PC-9 (cell line): ENCODE results near the gene SLC22A31. TPM values are rescaled to one million over a fixed set of nuclear protein-coding genes. Genes with fewer than 3 reads are reported as not detected.

Experiments used
- BruUV-seq: library from RNA; stranded (reverse); fragments of 400-500 nt; replicated peaks from 2 replicates; lab custom pipeline; 2021; lab: Mats Ljungman, UMichigan
- CTCF ChIA-PET: fragments of 300-600 bp; sonication (Branson Sonifier 250); formaldehyde crosslinking; loops from one replicate; lab custom pipeline; 2022; ENCODE audit warnings: antibody characterized with exemption; lab: Charles Lee
- POLR2A ChIA-PET: fragments of 300-600 bp; sonication (Branson Sonifier 250); formaldehyde crosslinking; loops from one replicate; lab custom pipeline; 2022; ENCODE audit warnings: antibody characterized with exemption; ENCODE audit not compliant: unreplicated experiment; lab: Charles Lee
- DNase-seq, 2 experiments: peaks; one replicate each; pipeline versions ENCODE4 v3.0.0 to v3.0.0-alpha.2; 2015 to 2022; ENCODE audit warnings: mixed read lengths in 1 of 2
- H2AFZ ChIP-seq: fragments of 200-600 bp; sonication (generic); 2 replicates; pipeline ENCODE4 v1.8.1; 2017; ENCODE audit warnings: antibody characterized with exemption
- H3F3A ChIP-seq: fragments of 200-600 bp; sonication (generic); 2 replicates; pipeline ENCODE4 v1.8.1; 2017; ENCODE audit warnings: antibody characterized with exemption, mild to moderate bottlenecking, low read depth; ENCODE audit not compliant: insufficient read depth
- H3K27ac ChIP-seq: fragments of 200-600 bp; sonication (generic); 2 replicates; pipeline ENCODE4 v1.6.1; 2016; ENCODE audit warnings: mixed run types
- H3K27me3 ChIP-seq: fragments of 200-600 bp; sonication (generic); 2 replicates; pipeline ENCODE4 v1.6.1; 2016; ENCODE audit warnings: low read depth, mixed run types; ENCODE audit not compliant: insufficient read depth
- H3K36me3 ChIP-seq: fragments of 200-600 bp; sonication (generic); 2 replicates; pipeline ENCODE4 v1.6.1; 2016; ENCODE audit warnings: low read depth, mixed run types
- H3K4me1 ChIP-seq: fragments of 200-600 bp; sonication (generic); replicated peaks from 2 replicates; pipeline ENCODE4 v1.6.1; 2016; ENCODE audit warnings: mixed run types; ENCODE audit not compliant: insufficient read depth
- H3K4me2 ChIP-seq: fragments of 200-600 bp; sonication (generic); 2 replicates; pipeline ENCODE4 v1.6.1; 2017; ENCODE audit warnings: mixed run types
- H3K4me3 ChIP-seq: fragments of 200-600 bp; sonication (generic); 2 replicates; pipeline ENCODE4 v1.6.1; 2016; ENCODE audit warnings: mixed run types
- H3K79me2 ChIP-seq: fragments of 200-600 bp; sonication (generic); 2 replicates; pipeline ENCODE4 v1.6.1; 2017; ENCODE audit warnings: low read depth, mixed run types
- H3K9me2 ChIP-seq: fragments of 200-600 bp; sonication (generic); 2 replicates; pipeline ENCODE4 v1.8.1; 2017; ENCODE audit warnings: mild to moderate bottlenecking; ENCODE audit not compliant: insufficient read depth
- H3K9me3 ChIP-seq: fragments of 200-600 bp; sonication (generic); 2 replicates; pipeline ENCODE4 v1.8.1; 2016; ENCODE audit warnings: low read depth; ENCODE audit not compliant: insufficient read depth
- H4K20me1 ChIP-seq: fragments of 200-600 bp; sonication (generic); 2 replicates; pipeline ENCODE4 v1.8.1; 2017; ENCODE audit not compliant: insufficient read depth
- EZH2 ChIP-seq: fragments of 200-600 bp; sonication (generic); IDR thresholded peaks from 2 replicates; pipeline ENCODE4 v1.8.0; 2017; ENCODE audit warnings: antibody characterized with exemption, low read depth
- intact Hi-C: fragments of 100-400 bp; cut with micrococcal nuclease; formaldehyde crosslinking; loops from one replicate; pipeline ENCODE4 v1.10.0; 2022; ENCODE audit not compliant: unreplicated experiment
- total RNA-seq: library from RNA; stranded (reverse); gene quantifications from 2 replicates; pipeline ENCODE4 v1.2.3, GENCODE V29; 2021
- TF ChIP-seq, protein P1 (sequence below): fragments of 200-600 bp; sonication (generic); conservative IDR thresholded peaks from 2 replicates; pipeline ENCODE4 v1.6.1; 2017; ENCODE audit warnings: mixed run types, antibody characterized with exemption, mild to moderate bottlenecking, moderate library complexity

SLC22A31 gene
- total RNA-seq, 1 experiment from 2014 or later: 2.5 TPM

DNA sequence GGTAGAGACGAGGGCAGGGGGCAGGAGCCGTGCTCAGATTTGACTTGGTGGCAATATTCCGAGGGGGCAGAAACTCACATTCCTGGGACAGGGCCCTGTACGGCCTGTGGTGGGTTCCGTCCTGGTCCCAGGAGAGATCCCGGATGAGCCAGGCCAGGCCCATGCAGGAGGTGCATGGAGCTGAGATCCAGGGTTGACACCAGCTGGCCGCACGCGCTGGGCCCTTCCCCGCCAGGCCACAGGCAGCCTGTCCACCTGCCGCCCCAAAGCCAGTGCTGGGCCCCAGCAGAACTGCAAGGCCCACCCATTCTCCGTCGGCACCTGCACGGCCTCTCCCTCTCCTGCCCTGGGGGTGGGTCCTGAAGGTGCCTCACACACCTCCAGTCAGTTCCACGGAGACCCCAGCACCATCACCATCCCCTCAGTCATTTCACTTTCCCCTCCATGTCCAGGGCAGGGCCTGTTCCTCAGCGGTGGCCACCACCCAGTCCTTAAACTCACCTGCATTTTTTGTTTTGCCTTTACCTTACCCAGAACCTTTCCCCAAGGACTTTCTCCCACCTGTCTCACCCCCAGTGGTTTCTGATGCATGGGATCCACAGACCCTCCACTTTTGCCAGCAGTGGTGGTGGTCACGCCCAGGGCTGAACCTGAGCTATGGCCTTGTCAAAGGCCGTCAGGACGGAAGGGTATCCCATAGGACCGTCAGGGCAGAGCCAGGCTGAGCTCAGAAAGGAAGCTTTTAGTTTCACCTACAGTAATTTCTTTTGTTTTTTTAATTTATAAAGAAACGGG, 53.9 kb downstream of the SLC22A31 start:
- Histone ChIP-seq H3K4me3 (no peak overlapping the region), H4K20me1 (no peaks in the 10 kb centered on the region), H3K79me2 (no peaks in the 10 kb centered on the region), H3K9me3 (no peaks in the 10 kb centered on the region), H3K27ac (no peak overlapping the region), H3K27me3 (no peaks in the 10 kb centered on the region), H2AFZ (no peak overlapping the region), H3K36me3 (no peaks in the 10 kb centered on the region), H3K4me1 (no peaks in the 10 kb centered on the region), H3K9me2 (no peaks in the 10 kb centered on the region), H3F3A (no peaks in the 10 kb centered on the region), H3K4me2 (no peak overlapping the region)
- intact Hi-C loops: no loop called here
- DNase-seq: no peak
- no peak for TF ChIP-seq EZH2
- TF ChIP-seq, protein P1, sequence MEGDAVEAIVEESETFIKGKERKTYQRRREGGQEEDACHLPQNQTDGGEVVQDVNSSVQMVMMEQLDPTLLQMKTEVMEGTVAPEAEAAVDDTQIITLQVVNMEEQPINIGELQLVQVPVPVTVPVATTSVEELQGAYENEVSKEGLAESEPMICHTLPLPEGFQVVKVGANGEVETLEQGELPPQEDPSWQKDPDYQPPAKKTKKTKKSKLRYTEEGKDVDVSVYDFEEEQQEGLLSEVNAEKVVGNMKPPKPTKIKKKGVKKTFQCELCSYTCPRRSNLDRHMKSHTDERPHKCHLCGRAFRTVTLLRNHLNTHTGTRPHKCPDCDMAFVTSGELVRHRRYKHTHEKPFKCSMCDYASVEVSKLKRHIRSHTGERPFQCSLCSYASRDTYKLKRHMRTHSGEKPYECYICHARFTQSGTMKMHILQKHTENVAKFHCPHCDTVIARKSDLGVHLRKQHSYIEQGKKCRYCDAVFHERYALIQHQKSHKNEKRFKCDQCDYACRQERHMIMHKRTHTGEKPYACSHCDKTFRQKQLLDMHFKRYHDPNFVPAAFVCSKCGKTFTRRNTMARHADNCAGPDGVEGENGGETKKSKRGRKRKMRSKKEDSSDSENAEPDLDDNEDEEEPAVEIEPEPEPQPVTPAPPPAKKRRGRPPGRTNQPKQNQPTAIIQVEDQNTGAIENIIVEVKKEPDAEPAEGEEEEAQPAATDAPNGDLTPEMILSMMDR: no peak
- ChIA-PET CTCF (no interaction called here), POLR2A (no interaction called here)
- no TSS peak for BruUV-seq

Other genes starting within 250 kb of the SLC22A31 start
- gene CBFA2T3, start 223.3 kb downstream of the SLC22A31 start, total RNA-seq: 0.88 and 1.0 TPM in 2 replicates
- 34.0 and 42.3 TPM in 2 replicates for gene ACSF3, start 106.7 kb downstream of the SLC22A31 start, total RNA-seq
- gene CDH15, start 28.8 kb downstream of the SLC22A31 start, total RNA-seq: not detected in 2 replicates
- gene ZNF778, start 17.2 kb upstream of the SLC22A31 start, total RNA-seq: 9.5 and 15.7 TPM in 2 replicates